Endothelial cell of umbilical vein (primary cell): ENCODE measurements around the gene ACVRL1. TPM values are rescaled to one million over a fixed set of nuclear protein-coding genes. Genes with fewer than 3 reads are reported as not detected.
A peak's percentile ranks its signal among the peaks of the same experiment; 100 is the strongest.

ENCODE experiments used
- BruUV-seq: library from RNA; stranded (reverse); fragments of 400-500 nt; replicated peaks from 2 replicates; lab custom pipeline; 2021; lab: Mats Ljungman, UMichigan
- CTCF ChIA-PET: fragments of 300-600, 350-600 bp; sonication (Branson Sonifier 250); formaldehyde crosslinking; loops from one replicate; lab custom pipeline; 2021; ENCODE audit warnings: antibody characterized with exemption, inconsistent platforms; lab: Charles Lee
- POLR2A ChIA-PET: fragments of 300-600, 350-600 bp; sonication (Branson Sonifier 250); formaldehyde crosslinking; loops from one replicate; lab custom pipeline; 2021; ENCODE audit warnings: antibody characterized with exemption, inconsistent platforms; lab: Charles Lee
- DNase-seq: peaks from one replicate; pipeline ENCODE4 v3.0.0-alpha.2; 2011; ENCODE audit warnings: low read depth, low spot score
- FAIRE-seq: peaks from 2 replicates; lab custom pipeline; 2011; peaks lifted over from hg19 to GRCh38; lab: Jason Lieb, UNC
- H2AFZ ChIP-seq: 2 replicates; pipeline ENCODE4 v1.6.0; 2012; ENCODE audit warnings: low read depth, low read length, control low read depth, inconsistent platforms
- H3K27ac ChIP-seq: 2 replicates; pipeline ENCODE4 v1.5.1; 2011; ENCODE audit warnings: low read depth, mild to moderate bottlenecking, control low read depth, low read length, moderate library complexity; ENCODE audit not compliant: insufficient read depth
- H3K27me3 ChIP-seq, 2 experiments: 2 replicates each; pipeline versions ENCODE4 v1.6.0 to v1.6.1; 2011; ENCODE audit warnings: low read length in 2 of 2, mixed read lengths in 1 of 2; ENCODE audit not compliant: control insufficient read depth in 2 of 2, insufficient read depth in 2 of 2
- H3K36me3 ChIP-seq, 2 experiments: 2 replicates in 1 of 2; 3 replicates in 1 of 2; pipeline ENCODE4 v1.5.1; 2011; ENCODE audit warnings: low read length in 2 of 2, mild to moderate bottlenecking in 1 of 2, moderate library complexity in 1 of 2; ENCODE audit not compliant: control insufficient read depth in 2 of 2, insufficient read depth in 2 of 2; ENCODE audit errors: extremely low read depth in 1 of 2
- H3K4me1 ChIP-seq: 3 replicates; pipeline ENCODE4 v1.5.1; 2011; ENCODE audit warnings: mild to moderate bottlenecking, low read length; ENCODE audit not compliant: control insufficient read depth, insufficient read depth; ENCODE audit errors: extremely low read depth
- H3K4me2 ChIP-seq: 2 replicates; pipeline ENCODE4 v1.6.1; 2011; ENCODE audit warnings: low read length, control low read depth, mixed read lengths; ENCODE audit not compliant: insufficient read depth
- H3K4me3 ChIP-seq, 3 experiments: fragments of 200-600 bp in 1 of 3; sonication (generic), shearing (Covaris generic) in 1 of 3; replicated peaks in 1 of 3; 2 replicates each; pipeline ENCODE4 v1.5.1; 2011 to 2016; ENCODE audit warnings: control low read depth in 3 of 3, low read length in 3 of 3, mild to moderate bottlenecking in 2 of 3, inconsistent platforms in 1 of 3, low read depth in 1 of 3, moderate library complexity in 1 of 3; ENCODE audit not compliant: insufficient read depth in 1 of 3
- H3K79me2 ChIP-seq: 2 replicates; pipeline ENCODE4 v1.6.0; 2012; ENCODE audit warnings: low read length, inconsistent platforms; ENCODE audit not compliant: control insufficient read depth, insufficient read depth
- H3K9ac ChIP-seq: replicated peaks from 2 replicates; pipeline ENCODE3; 2011; ENCODE audit warnings: low read length, control low read depth; ENCODE audit not compliant: insufficient read depth; ENCODE audit errors: extremely low read depth
- H3K9me1 ChIP-seq: replicated peaks from 3 replicates; pipeline ENCODE4 v1.6.0; 2011; ENCODE audit warnings: mild to moderate bottlenecking, low read length; ENCODE audit not compliant: control insufficient read depth, insufficient read depth; ENCODE audit errors: extremely low read depth
- H3K9me3 ChIP-seq: replicated peaks from 2 replicates; pipeline ENCODE4 v1.5.1; 2012; ENCODE audit warnings: low read length, inconsistent platforms; ENCODE audit not compliant: control insufficient read depth, insufficient read depth
- H4K20me1 ChIP-seq: replicated peaks from 2 replicates; pipeline ENCODE3; 2011; ENCODE audit warnings: mild to moderate bottlenecking, low read length; ENCODE audit not compliant: control insufficient read depth, insufficient read depth; ENCODE audit errors: extremely low read depth
- EZH2 ChIP-seq: IDR thresholded peaks from 2 replicates; pipeline ENCODE4 v1.6.1; 2012; ENCODE audit warnings: borderline replicate concordance, low read depth, mild to moderate bottlenecking, moderate library complexity, low read length, inconsistent platforms; ENCODE audit not compliant: severe bottlenecking
- FOS ChIP-seq: IDR thresholded peaks from 2 replicates; pipeline ENCODE4 v1.6.1; 2011; ENCODE audit warnings: mild to moderate bottlenecking, low read length, moderate library complexity, borderline replicate concordance; ENCODE audit not compliant: insufficient read depth
- GATA2 ChIP-seq: IDR thresholded peaks from 2 replicates; pipeline ENCODE4 v1.7.0; 2011; ENCODE audit warnings: low read depth, mild to moderate bottlenecking, moderate library complexity, mixed read lengths, low read length; ENCODE audit not compliant: insufficient read length, insufficient read depth
- JUN ChIP-seq: IDR thresholded peaks from 2 replicates; pipeline ENCODE4 v1.6.1; 2011; ENCODE audit warnings: borderline replicate concordance, low read depth; ENCODE audit not compliant: insufficient read length, insufficient read depth
- MYC ChIP-seq: IDR thresholded peaks from one replicate; pipeline ENCODE4 v1.6.1; 2011; ENCODE audit warnings: mild to moderate bottlenecking, low read depth, low read length
- POLR2A ChIP-seq: IDR thresholded peaks from 2 replicates; pipeline ENCODE4 v1.6.1; 2012; ENCODE audit warnings: low read depth, mild to moderate bottlenecking, control low read depth, low read length
- POLR2AphosphoS5 ChIP-seq: IDR thresholded peaks from 2 replicates; pipeline ENCODE4 v1.6.1; 2012; ENCODE audit warnings: low read depth, mild to moderate bottlenecking, control low read depth, low read length, moderate library complexity; ENCODE audit not compliant: insufficient read depth
- dilution Hi-C: fragments of 300-500 bp; cut with MboI; formaldehyde crosslinking; loops from one replicate; pipeline ENCODE4 v1.15.0; 2019; ENCODE audit warnings: low sequenced_read_pairs; ENCODE audit not compliant: extremely low pct_ligation_motif_present
- intact Hi-C: fragments of 100-400 bp; cut with micrococcal nuclease; formaldehyde crosslinking; loops from one replicate; pipeline ENCODE4 v1.10.0; 2022
- polyA plus RNA-seq, 4 experiments: library from polyadenylated mRNA; depleted of rRNA in 3 of 4; stranded (reverse) in 3 of 4; unstranded in 1 of 4; fragments of >200 nt; gene quantifications; 2 replicates each; pipeline versions ENCODE4 v1.2.1 to v1.2.3, GENCODE V29; 2011 to 2012; ENCODE audit warnings: missing spikeins in 1 of 4
- total RNA-seq: library from RNA; stranded (reverse); gene quantifications from 2 replicates; pipeline ENCODE4 v1.2.3, GENCODE V29; 2021
- TF ChIP-seq, protein P1 (sequence below), 2 donors: IDR thresholded peaks; 1 replicate in 1 of 2; 2 replicates in 1 of 2; pipeline ENCODE4 v1.5.1; 2011; ENCODE audit warnings: low read length in 2 of 2, mild to moderate bottlenecking in 2 of 2, moderate library complexity in 2 of 2, control low read depth in 1 of 2, inconsistent platforms in 1 of 2, low read depth in 1 of 2; ENCODE audit not compliant: insufficient read depth in 1 of 2; ENCODE audit errors: extremely low read depth in 1 of 2
- TF ChIP-seq, protein P2 (sequence below): IDR thresholded peaks from 2 replicates; pipeline ENCODE4 v1.6.1; 2011; ENCODE audit not compliant: insufficient read depth, insufficient read length

Gene ACVRL1
- total and polyA plus RNA-seq, 2 donors (not counting 3 experiments of a cell fraction or from before 2014, with no cell fraction given): 355 to 404 TPM

DNA sequence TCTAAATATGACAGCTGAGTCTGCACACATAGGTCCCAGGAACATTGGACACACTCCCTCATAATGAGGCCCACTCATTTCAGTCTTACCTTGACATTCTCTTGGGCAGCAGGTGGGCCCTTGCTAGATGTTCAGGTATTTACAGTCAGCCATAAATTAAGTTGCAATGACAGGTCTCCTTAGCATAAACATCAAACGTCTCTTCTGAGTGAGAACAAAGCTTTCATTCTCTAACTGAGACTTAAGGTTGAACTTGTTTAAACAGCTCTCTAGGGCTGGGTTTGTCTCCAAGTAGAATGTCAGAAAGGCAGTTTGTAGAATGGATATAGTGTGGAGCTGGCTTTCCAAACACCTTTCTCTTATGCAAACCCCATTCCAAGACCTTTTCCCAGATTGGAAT lies 54.5 kb downstream of the ACVRL1 start:
- intact Hi-C loops: loop anchor here (1.0 kb wide), 1 partner anchor 8 kb away; no protein-coding TSS in a partner anchor
- peaks cover 29% of the 10 kb centered on the region for H3K4me1 ChIP-seq
- H3K4me2 ChIP-seq: no peak overlapping the region
- no peak overlapping the region for H3K9ac ChIP-seq
- H4K20me1 ChIP-seq: peaks cover 7% of the 10 kb centered on the region
- FAIRE-seq (peak; percentile 73), DNase-seq (peak; percentile 53)
- no peaks in the 10 kb centered on the region for H3K9me1 ChIP-seq
- dilution Hi-C loops: no loop called here
- TF ChIP-seq FOS: no peak
- TF ChIP-seq JUN: no peak
- TF ChIP-seq, protein P1, sequence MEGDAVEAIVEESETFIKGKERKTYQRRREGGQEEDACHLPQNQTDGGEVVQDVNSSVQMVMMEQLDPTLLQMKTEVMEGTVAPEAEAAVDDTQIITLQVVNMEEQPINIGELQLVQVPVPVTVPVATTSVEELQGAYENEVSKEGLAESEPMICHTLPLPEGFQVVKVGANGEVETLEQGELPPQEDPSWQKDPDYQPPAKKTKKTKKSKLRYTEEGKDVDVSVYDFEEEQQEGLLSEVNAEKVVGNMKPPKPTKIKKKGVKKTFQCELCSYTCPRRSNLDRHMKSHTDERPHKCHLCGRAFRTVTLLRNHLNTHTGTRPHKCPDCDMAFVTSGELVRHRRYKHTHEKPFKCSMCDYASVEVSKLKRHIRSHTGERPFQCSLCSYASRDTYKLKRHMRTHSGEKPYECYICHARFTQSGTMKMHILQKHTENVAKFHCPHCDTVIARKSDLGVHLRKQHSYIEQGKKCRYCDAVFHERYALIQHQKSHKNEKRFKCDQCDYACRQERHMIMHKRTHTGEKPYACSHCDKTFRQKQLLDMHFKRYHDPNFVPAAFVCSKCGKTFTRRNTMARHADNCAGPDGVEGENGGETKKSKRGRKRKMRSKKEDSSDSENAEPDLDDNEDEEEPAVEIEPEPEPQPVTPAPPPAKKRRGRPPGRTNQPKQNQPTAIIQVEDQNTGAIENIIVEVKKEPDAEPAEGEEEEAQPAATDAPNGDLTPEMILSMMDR (IDR thresholded peaks at IDR 0.05; ENCODE audit: extremely low read depth in 1 of 2, insufficient read depth in 1 of 2, low read depth in 1 of 2, low read length in 2 of 2): no peak
- no peak for TF ChIP-seq MYC
- TF ChIP-seq, protein P2, sequence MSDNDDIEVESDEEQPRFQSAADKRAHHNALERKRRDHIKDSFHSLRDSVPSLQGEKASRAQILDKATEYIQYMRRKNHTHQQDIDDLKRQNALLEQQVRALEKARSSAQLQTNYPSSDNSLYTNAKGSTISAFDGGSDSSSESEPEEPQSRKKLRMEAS: no peak
- no peak for TF ChIP-seq POLR2A
- no peak for TF ChIP-seq GATA2
- TF ChIP-seq EZH2: no peak
- TF ChIP-seq POLR2AphosphoS5: no peak
- ChIA-PET POLR2A (interaction anchor here (0.7 kb wide), 1 partner anchor 36 kb away, joined by 9 read pairs; no protein-coding TSS in a partner anchor), CTCF (interaction anchor here (0.8 to 2.8 kb wide), 9 partner anchors 9 to 52 kb away, joined by 3 to 36 read pairs (median 5); no protein-coding TSS in a partner anchor)
- H2AFZ ChIP-seq: no peak overlapping the region
- no TSS peak for BruUV-seq
- H3K9me3 ChIP-seq: no peaks in the 10 kb centered on the region
- H3K4me3 ChIP-seq: no peak overlapping the region
- peaks cover 0 to 4% of the 10 kb centered on the region in 2 experiments for H3K36me3 ChIP-seq
- no peaks in the 10 kb centered on the region for H3K27me3 ChIP-seq
- H3K79me2 ChIP-seq: peaks cover 99% of the 10 kb centered on the region
- H3K27ac ChIP-seq: no peak overlapping the region
